K562 (cell line): ENCODE measurements around the gene LRRC57. TPM values are rescaled to one million over a fixed set of nuclear protein-coding genes. Genes with fewer than 3 reads are reported as not detected.

Experiments used
- ATAC-seq: fragments of 200-7000 bp; cut with Tn5 transposase; 3 replicates; pipeline ENCODE4 v1.9.1; 2020; ENCODE audit warnings: moderate library complexity
- BruUV-seq: library from RNA; stranded (reverse); fragments of 400-500 nt; replicated peaks from 2 replicates; lab custom pipeline; 2021; lab: Mats Ljungman, UMichigan
- CTCF ChIA-PET: fragments of 300-600 bp; formaldehyde crosslinking; extraction: SDS; loops from one replicate; lab custom pipeline; 2021; ENCODE audit warnings: low intra/inter-chr PET ratio; lab: Yijun Ruan, JAX
- POLR2A ChIA-PET: fragments of 300-600, 350-650 bp; sonication (Branson Sonifier 250); formaldehyde crosslinking; extraction: SDS; loops from one replicate; lab custom pipeline; 2021; ENCODE audit warnings: antibody characterized with exemption, inconsistent platforms; lab: Yijun Ruan, JAX
- DNase-seq, 4 experiments: peaks; one replicate each; pipeline versions ENCODE4 v3.0.0 to v3.0.0-alpha.2; 2011 to 2018; ENCODE audit warnings: low spot score in 3 of 4, mixed read lengths in 3 of 4; ENCODE audit errors: extremely low read depth in 1 of 4
- FAIRE-seq: peaks from 2 replicates; lab custom pipeline; 2011; peaks lifted over from hg19 to GRCh38; lab: Jason Lieb, UNC
- H2AFZ ChIP-seq: 2 replicates; pipeline ENCODE4 v1.6.0; 2011; ENCODE audit warnings: low read depth, low read length, control low read depth, inconsistent platforms
- H3K27ac ChIP-seq: fragments of 200-600 bp; 3 replicates; pipeline ENCODE4 v1.8.0; 2011; ENCODE audit warnings: low read depth, mild to moderate bottlenecking, control low read depth, inconsistent platforms, low read length, moderate library complexity, mixed read lengths; ENCODE audit errors: extremely low read depth
- H3K27me3 ChIP-seq, 2 experiments: fragments of 300-600 bp in 1 of 2; 2 replicates in 1 of 2; 3 replicates in 1 of 2; pipeline versions ENCODE4 v1.6.0 to v1.8.0; 2011; ENCODE audit warnings: inconsistent platforms in 2 of 2, low read length in 2 of 2, mild to moderate bottlenecking in 1 of 2, mixed read lengths in 1 of 2, moderate library complexity in 1 of 2; ENCODE audit not compliant: control insufficient read depth in 2 of 2, insufficient read depth in 2 of 2
- H3K36me3 ChIP-seq: fragments of 300-600 bp; 3 replicates; pipeline ENCODE4 v1.8.0; 2011; ENCODE audit warnings: mild to moderate bottlenecking, low read length, inconsistent platforms; ENCODE audit not compliant: control insufficient read depth, insufficient read depth
- H3K4me1 ChIP-seq, 2 experiments: fragments of 200-600 bp in 1 of 2; replicated peaks in 1 of 2; 2 replicates in 1 of 2; 3 replicates in 1 of 2; pipeline versions ENCODE4 v1.5.1 to v1.8.0; 2011; ENCODE audit warnings: inconsistent platforms in 2 of 2, low read length in 2 of 2, mild to moderate bottlenecking in 1 of 2, mixed read lengths in 1 of 2, moderate library complexity in 1 of 2; ENCODE audit not compliant: control insufficient read depth in 2 of 2, insufficient read depth in 2 of 2
- H3K4me2 ChIP-seq: 2 replicates; pipeline ENCODE4 v1.6.1; 2011; ENCODE audit warnings: low read length, control low read depth, inconsistent platforms, mixed read lengths; ENCODE audit not compliant: insufficient read depth
- H3K4me3 ChIP-seq: fragments of 200-600 bp; sonication (generic), shearing (Covaris generic); 2 replicates; pipeline ENCODE4 v1.5.1; 2016; ENCODE audit warnings: control low read depth, inconsistent platforms
- H3K79me2 ChIP-seq: fragments of 200-600 bp; 3 replicates; pipeline ENCODE4 v1.8.0; 2011; ENCODE audit warnings: low read length, inconsistent platforms; ENCODE audit not compliant: control insufficient read depth, insufficient read depth
- H3K9ac ChIP-seq, 2 experiments: 2 replicates each; pipeline versions ENCODE4 v1.6.0 to v1.6.1; 2011; ENCODE audit warnings: low read depth in 2 of 2, low read length in 2 of 2, control low read depth in 1 of 2, inconsistent platforms in 1 of 2, mild to moderate bottlenecking in 1 of 2, mixed read lengths in 1 of 2; ENCODE audit not compliant: insufficient read depth in 1 of 2
- H3K9me1 ChIP-seq: one replicate; pipeline ENCODE4 v1.6.0; 2011; ENCODE audit warnings: inconsistent platforms, mild to moderate bottlenecking, low read length, moderate library complexity; ENCODE audit not compliant: control insufficient read depth, insufficient read depth
- H3K9me3 ChIP-seq: replicated peaks from 2 replicates; pipeline ENCODE4 v1.5.1; 2011; ENCODE audit warnings: low read depth, low read length, inconsistent platforms; ENCODE audit not compliant: control insufficient read depth, insufficient read depth
- H4K20me1 ChIP-seq: replicated peaks from 2 replicates; pipeline ENCODE4 v1.6.1; 2011; ENCODE audit warnings: low read length, inconsistent platforms, mixed read lengths; ENCODE audit not compliant: control insufficient read depth, insufficient read depth
- FOSL1 ChIP-seq: fragments of 200-800 bp; sonication (Bioruptor generic); conservative IDR thresholded peaks from 2 replicates; pipeline ENCODE4 v1.6.1; 2016; ENCODE audit warnings: missing genetic modification characterization, missing compliant biosample characterization
- MTA3 ChIP-seq: fragments of 450-650 bp; formaldehyde crosslinking; IDR thresholded peaks from 2 replicates; pipeline ENCODE4 v1.6.1; 2017; ENCODE audit warnings: mild to moderate bottlenecking, borderline replicate concordance
- TAF9B ChIP-seq: fragments of 450-650 bp; IDR thresholded peaks from 2 replicates; pipeline ENCODE4 v1.6.1; 2018; ENCODE audit warnings: mild to moderate bottlenecking; ENCODE audit not compliant: partially characterized antibody
- ZBTB8A ChIP-seq: fragments of 450-650 bp; IDR thresholded peaks from 2 replicates; pipeline ENCODE4 v1.6.1; 2018; ENCODE audit warnings: mild to moderate bottlenecking, moderate library complexity; ENCODE audit not compliant: partially characterized antibody
- ZNF695 ChIP-seq: fragments of 450-650 bp; formaldehyde crosslinking; IDR thresholded peaks from 2 replicates; pipeline ENCODE4 v1.4.0; 2020; ENCODE audit warnings: mild to moderate bottlenecking, moderate library complexity
- ZNF830 ChIP-seq: fragments of 250-450 bp; sonication (Bioruptor Pico); IDR thresholded peaks from 2 replicates; pipeline ENCODE4 v1.5.0; 2021; ENCODE audit warnings: mild to moderate bottlenecking
- WGBS: fragments of 100-300 bp; shearing (Covaris generic); methylation state at CpG from one replicate; pipeline ENCODE4 v1.1.6; 2016; ENCODE audit warnings: low coverage, mixed read lengths; ENCODE audit not compliant: insufficient coverage; ENCODE audit errors: missing lambda C conversion rate; 5-methylcytosine and 5-hydroxymethylcytosine counted together
- in situ Hi-C: fragments of 300-500 bp; cut with MboI; formaldehyde crosslinking; loops from 4 replicates; pipeline ENCODE4 v1.15.0; 2018; ENCODE audit warnings: inconsistent platforms, mixed read lengths
- intact Hi-C: fragments of 100-400 bp; cut with micrococcal nuclease; formaldehyde crosslinking; loops from 2 replicates; pipeline ENCODE4 v1.14.2; 2022
- polyA plus RNA-seq, 8 experiments: library from polyadenylated mRNA; depleted of rRNA in 4 of 8; stranded (reverse) in 5 of 8; unstranded in 3 of 8; fragments of >200 nt; fragmentation: Nextera tagmentation in 2 of 8; fragmentation: Illumina TruSeq in 1 of 8; extraction: Ambion mirVana in 2 of 8; extraction: Trizol in 1 of 8; gene quantifications; 2 replicates each; pipeline versions ENCODE4 v1.2.1 to v1.2.3, GENCODE V29; 2011 to 2014; ENCODE audit warnings: inconsistent platforms in 1 of 8, missing spikeins in 1 of 8
- total RNA-seq, 7 experiments: library from RNA; depleted of rRNA in 6 of 7; stranded (reverse); fragments of >200 nt in 6 of 7; fragmentation: Illumina TruSeq in 2 of 7; extraction: Trizol in 2 of 7; gene quantifications; 2 replicates each; pipeline versions ENCODE4 v1.2.1 to v1.2.3, GENCODE V29; 2011 to 2021; ENCODE audit warnings: low replicate concordance in 1 of 7
- TF ChIP-seq, protein P1 (sequence below), 2 experiments: fragments of 450-650 bp; IDR thresholded peaks; 2 replicates each; pipeline ENCODE4 v1.6.1; 2018; ENCODE audit warnings: mild to moderate bottlenecking in 2 of 2, low read depth in 1 of 2; ENCODE audit not compliant: partially characterized antibody in 2 of 2
- TF ChIP-seq, protein P2 (sequence below): IDR thresholded peaks from 2 replicates; pipeline ENCODE4 v1.6.1; 2012; ENCODE audit warnings: low read depth, low read length, improper control_type of control experiment, borderline replicate concordance

Gene LRRC57
- total and polyA plus RNA-seq, 9 of the 15 experiments (the other 6 are each of a cell fraction or from before 2014, with no cell fraction given), result 3.9 to 20.4 (median 14.8) TPM

DNA sequence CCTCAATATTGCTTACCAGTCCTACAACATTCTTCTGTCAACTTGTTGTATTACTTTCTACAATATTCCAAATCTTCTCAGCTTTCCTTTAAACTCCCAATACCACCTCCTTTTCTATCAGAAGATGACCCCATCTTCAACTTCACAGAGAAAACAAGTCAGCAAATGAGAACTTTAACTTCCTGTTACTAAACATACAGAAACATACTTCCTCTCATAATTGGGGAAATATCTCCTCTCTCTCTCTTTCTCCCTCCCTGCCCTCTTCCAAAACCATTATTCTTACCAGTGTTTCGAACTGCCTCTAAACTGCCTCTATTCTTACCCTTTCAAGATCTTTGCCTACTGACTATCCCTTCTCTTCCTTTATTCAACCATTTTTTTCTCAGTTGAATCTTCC, 54.9 kb downstream of the LRRC57 start:
- Histone ChIP-seq H3K4me3 (no peak overlapping the region), H4K20me1 (no peaks in the 10 kb centered on the region), H3K36me3 (peaks cover 7% of the 10 kb centered on the region; the same call in 2 of the 3 replicates), H3K9me3 (no peaks in the 10 kb centered on the region), H3K9ac (no peak overlapping the region), H3K27me3 (no peaks in the 10 kb centered on the region), H3K4me1 (peaks cover 17 to 22% of the 10 kb centered on the region in 2 experiments), H3K9me1 (no peaks in the 10 kb centered on the region), H3K27ac (peak overlapping the region; percentile 25; the same call in 1 of the 3 replicates), H3K4me2 (no peak overlapping the region), H3K79me2 (peaks cover 54% of the 10 kb centered on the region), H2AFZ (peak overlapping the region; percentile 82)
- BruUV-seq, result no TSS peak
- FAIRE-seq (no peak), ATAC-seq (no peak), DNase-seq (no peak)
- 47% methylated on average over 1 of the region's 1 CpG for WGBS
- TF ChIP-seq TAF9B (peak; percentile 19), MTA3 (no peak), ZNF695 (CRISPR knock-in tag) (no peak)
- POLR2A ChIA-PET, result no interaction called here
- in situ Hi-C loops (no loop called here), intact Hi-C loops (loop anchor here (2.0 kb wide), 1 partner anchor 55 kb away; the partner anchor contains the start of genes HAUS2 and LRRC57)
- CTCF ChIA-PET, result no interaction called here

GRCh38 chr15:42491539-42492225, 56.9 kb downstream of the LRRC57 start:
- Histone ChIP-seq H3K9me1 (no peaks in the 10 kb centered on the region), H3K9me3 (no peaks in the 10 kb centered on the region), H3K79me2 (peaks cover 54% of the 10 kb centered on the region), H3K4me3 (peak overlapping the region; percentile 79), H3K27ac (peak overlapping the region; percentile 100), H3K36me3 (peaks cover 7% of the 10 kb centered on the region; the same call in 2 of the 3 replicates), H3K9ac (peak overlapping the region; percentile 92 to 98), H3K4me1 (peaks cover 7 to 12% of the 10 kb centered on the region in 2 experiments), H2AFZ (peak overlapping the region; percentile 99), H4K20me1 (no peaks in the 10 kb centered on the region), H3K27me3 (no peaks in the 10 kb centered on the region), H3K4me2 (peak overlapping the region; percentile 99)
- intact Hi-C loops, result no loop called here
- CTCF ChIA-PET, result no interaction called here
- POLR2A ChIA-PET, result interaction anchor here (0.6 to 2.5 kb wide), 7 partner anchors 8 to 365 kb away, joined by 3 to 13 read pairs (median 5); no protein-coding TSS in a partner anchor
- BruUV-seq, result TSS peak; percentile 80
- FAIRE-seq, result no peak
- DNase-seq, result peak in 1 of 4 experiments; percentile 36
- 78% methylated on average over 18 of the region's 18 CpGs for WGBS
- no peak for ATAC-seq
- in situ Hi-C loops, result no loop called here
- no peak for TF ChIP-seq ZBTB8A
- TF ChIP-seq FOSL1 (tag), result peak; percentile 62
- TF ChIP-seq, protein P1, sequence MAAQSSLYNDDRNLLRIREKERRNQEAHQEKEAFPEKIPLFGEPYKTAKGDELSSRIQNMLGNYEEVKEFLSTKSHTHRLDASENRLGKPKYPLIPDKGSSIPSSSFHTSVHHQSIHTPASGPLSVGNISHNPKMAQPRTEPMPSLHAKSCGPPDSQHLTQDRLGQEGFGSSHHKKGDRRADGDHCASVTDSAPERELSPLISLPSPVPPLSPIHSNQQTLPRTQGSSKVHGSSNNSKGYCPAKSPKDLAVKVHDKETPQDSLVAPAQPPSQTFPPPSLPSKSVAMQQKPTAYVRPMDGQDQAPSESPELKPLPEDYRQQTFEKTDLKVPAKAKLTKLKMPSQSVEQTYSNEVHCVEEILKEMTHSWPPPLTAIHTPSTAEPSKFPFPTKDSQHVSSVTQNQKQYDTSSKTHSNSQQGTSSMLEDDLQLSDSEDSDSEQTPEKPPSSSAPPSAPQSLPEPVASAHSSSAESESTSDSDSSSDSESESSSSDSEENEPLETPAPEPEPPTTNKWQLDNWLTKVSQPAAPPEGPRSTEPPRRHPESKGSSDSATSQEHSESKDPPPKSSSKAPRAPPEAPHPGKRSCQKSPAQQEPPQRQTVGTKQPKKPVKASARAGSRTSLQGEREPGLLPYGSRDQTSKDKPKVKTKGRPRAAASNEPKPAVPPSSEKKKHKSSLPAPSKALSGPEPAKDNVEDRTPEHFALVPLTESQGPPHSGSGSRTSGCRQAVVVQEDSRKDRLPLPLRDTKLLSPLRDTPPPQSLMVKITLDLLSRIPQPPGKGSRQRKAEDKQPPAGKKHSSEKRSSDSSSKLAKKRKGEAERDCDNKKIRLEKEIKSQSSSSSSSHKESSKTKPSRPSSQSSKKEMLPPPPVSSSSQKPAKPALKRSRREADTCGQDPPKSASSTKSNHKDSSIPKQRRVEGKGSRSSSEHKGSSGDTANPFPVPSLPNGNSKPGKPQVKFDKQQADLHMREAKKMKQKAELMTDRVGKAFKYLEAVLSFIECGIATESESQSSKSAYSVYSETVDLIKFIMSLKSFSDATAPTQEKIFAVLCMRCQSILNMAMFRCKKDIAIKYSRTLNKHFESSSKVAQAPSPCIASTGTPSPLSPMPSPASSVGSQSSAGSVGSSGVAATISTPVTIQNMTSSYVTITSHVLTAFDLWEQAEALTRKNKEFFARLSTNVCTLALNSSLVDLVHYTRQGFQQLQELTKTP (IDR thresholded peaks at IDR 0.05; ENCODE audit: low read depth in 1 of 2, partially characterized antibody in 2 of 2), result peak in 1 of 2 experiments; percentile 1
- TF ChIP-seq, protein P2, sequence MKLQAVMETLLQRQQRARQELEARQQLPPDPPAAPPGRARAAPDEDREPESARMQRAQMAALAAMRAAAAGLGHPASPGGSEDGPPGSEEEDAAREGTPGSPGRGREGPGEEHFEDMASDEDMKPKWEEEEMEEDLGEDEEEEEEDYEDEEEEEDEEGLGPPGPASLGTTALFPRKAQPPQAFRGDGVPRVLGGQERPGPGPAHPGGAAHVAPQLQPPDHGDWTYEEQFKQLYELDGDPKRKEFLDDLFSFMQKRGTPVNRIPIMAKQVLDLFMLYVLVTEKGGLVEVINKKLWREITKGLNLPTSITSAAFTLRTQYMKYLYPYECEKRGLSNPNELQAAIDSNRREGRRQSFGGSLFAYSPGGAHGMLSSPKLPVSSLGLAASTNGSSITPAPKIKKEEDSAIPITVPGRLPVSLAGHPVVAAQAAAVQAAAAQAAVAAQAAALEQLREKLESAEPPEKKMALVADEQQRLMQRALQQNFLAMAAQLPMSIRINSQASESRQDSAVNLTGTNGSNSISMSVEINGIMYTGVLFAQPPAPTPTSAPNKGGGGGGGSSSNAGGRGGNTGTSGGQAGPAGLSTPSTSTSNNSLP, result 0 out of 2 replicates have a peak, but pooled peaks have one; percentile 4
- TF ChIP-seq ZNF830 (CRISPR knock-in tag), result no peak
